HepG2 (cell line): Measurements from ENCODE around the gene ARPC1A. TPM values are rescaled to one million over a fixed set of nuclear protein-coding genes. Genes with fewer than 3 reads are reported as not detected.

Source experiments
- ATF4 ChIP-seq, 2 experiments: fragments of 450-650 bp in 1 of 2; sonication (generic) in 1 of 2; formaldehyde crosslinking; IDR thresholded peaks; 2 replicates each; pipeline versions ENCODE4 v1.5.0 to v1.8.0; 2020 to 2022; ENCODE audit warnings: mild to moderate bottlenecking in 1 of 2, missing genetic modification reagents in 1 of 2
- BCL6 ChIP-seq: IDR thresholded peaks from 2 replicates; pipeline ENCODE4 v1.6.1; 2016; ENCODE audit warnings: missing genetic modification reagents, missing compliant biosample characterization
- BRCA1 ChIP-seq: sonication (generic); formaldehyde crosslinking; IDR thresholded peaks from 2 replicates; pipeline ENCODE4 v1.4.0; 2020; ENCODE audit warnings: missing genetic modification reagents
- DZIP1 ChIP-seq: sonication (generic); formaldehyde crosslinking; IDR thresholded peaks from 2 replicates; pipeline ENCODE4 v1.5.0; 2020; ENCODE audit warnings: mild to moderate bottlenecking, missing genetic modification reagents
- HOXA9 ChIP-seq: sonication (generic); formaldehyde crosslinking; IDR thresholded peaks from 2 replicates; pipeline ENCODE4 v1.8.1; 2022; ENCODE audit warnings: missing genetic modification reagents, mild to moderate bottlenecking, moderate library complexity, borderline replicate concordance
- IRF9 ChIP-seq: sonication (generic); formaldehyde crosslinking; IDR thresholded peaks from 2 replicates; pipeline ENCODE4 v1.8.0; 2022; ENCODE audit warnings: missing genetic modification reagents, mild to moderate bottlenecking, borderline replicate concordance
- JDP2 ChIP-seq: sonication (generic); formaldehyde crosslinking; IDR thresholded peaks from 2 replicates; pipeline ENCODE4 v1.8.1; 2022; ENCODE audit warnings: missing genetic modification reagents, borderline replicate concordance
- KDM5B ChIP-seq: sonication (generic); formaldehyde crosslinking; IDR thresholded peaks from 2 replicates; pipeline ENCODE4 v1.4.0; 2020; ENCODE audit warnings: missing genetic modification reagents, mild to moderate bottlenecking, borderline replicate concordance
- MATR3 ChIP-seq: sonication (generic); formaldehyde crosslinking; IDR thresholded peaks from 2 replicates; pipeline ENCODE4 v1.4.0; 2020; ENCODE audit warnings: missing genetic modification reagents
- NR2C2 ChIP-seq: sonication (generic); formaldehyde crosslinking; IDR thresholded peaks from 2 replicates; pipeline ENCODE4 v1.4.0; 2020; ENCODE audit warnings: missing genetic modification reagents, mild to moderate bottlenecking, moderate library complexity, borderline replicate concordance
- PATZ1 ChIP-seq: sonication (generic); formaldehyde crosslinking; IDR thresholded peaks from 2 replicates; pipeline ENCODE4 v1.4.0; 2020; ENCODE audit warnings: missing genetic modification reagents
- PRDM4 ChIP-seq: sonication (generic); formaldehyde crosslinking; IDR thresholded peaks from 2 replicates; pipeline ENCODE4 v1.9.0; 2021; ENCODE audit warnings: missing genetic modification reagents, borderline replicate concordance
- REXO4 ChIP-seq: sonication (generic); formaldehyde crosslinking; IDR thresholded peaks from 2 replicates; pipeline ENCODE4 v1.8.0; 2022; ENCODE audit warnings: missing genetic modification reagents, mild to moderate bottlenecking, borderline replicate concordance
- SMAD3 ChIP-seq: sonication (generic); formaldehyde crosslinking; IDR thresholded peaks from 2 replicates; pipeline ENCODE4 v1.4.0; 2020; ENCODE audit warnings: missing genetic modification reagents
- SMARCC2 ChIP-seq: fragments of 450-650 bp; IDR thresholded peaks from 2 replicates; pipeline ENCODE4 v1.6.1; 2017; ENCODE audit warnings: antibody characterized with exemption, mild to moderate bottlenecking
- SP140L ChIP-seq: sonication (generic); formaldehyde crosslinking; IDR thresholded peaks from 2 replicates; pipeline ENCODE4 v1.4.0; 2020; ENCODE audit warnings: missing genetic modification reagents, borderline replicate concordance
- THAP11 ChIP-seq: IDR thresholded peaks from 2 replicates; pipeline ENCODE4 v1.6.1; 2016; ENCODE audit warnings: missing biosample characterization, missing genetic modification reagents
- ZNF547 ChIP-seq: sonication (generic); formaldehyde crosslinking; IDR thresholded peaks from 2 replicates; pipeline ENCODE4 v1.5.1; 2020; ENCODE audit warnings: mild to moderate bottlenecking, missing genetic modification reagents
- ZNF562 ChIP-seq: sonication (generic); formaldehyde crosslinking; IDR thresholded peaks from 2 replicates; pipeline ENCODE4 v1.8.0; 2022; ENCODE audit warnings: missing genetic modification reagents, borderline replicate concordance
- ZNF7 ChIP-seq: IDR thresholded peaks from 2 replicates; pipeline ENCODE4 v1.6.1; 2016; ENCODE audit warnings: missing biosample characterization, missing genetic modification reagents
- polyA plus RNA-seq, 8 experiments: library from polyadenylated mRNA; depleted of rRNA in 3 of 8; stranded (reverse) in 7 of 8; unstranded in 1 of 8; fragments of >200 nt; fragmentation: Illumina TruSeq in 4 of 8; extraction: Trizol in 4 of 8; gene quantifications; 2 replicates each; pipeline versions ENCODE4 v1.2.1 to v1.2.3, GENCODE V29; 2011 to 2016; ENCODE audit warnings: low read depth in 4 of 8, missing spikeins in 1 of 8, mixed read lengths in 1 of 8; ENCODE audit not compliant: insufficient read depth in 1 of 8
- total RNA-seq, 5 experiments: library from RNA; depleted of rRNA; stranded (reverse); fragments of >200 nt; fragmentation: Illumina TruSeq; extraction: Trizol; gene quantifications; 2 replicates each; pipeline ENCODE4 v1.2.3, GENCODE V29; 2016; ENCODE audit warnings: low read depth in 1 of 5

Gene ARPC1A
- total and polyA plus RNA-seq, 2 of the 13 experiments (the other 11 are each of a cell fraction or from before 2014, with no cell fraction given): 44.3 to 88.5 TPM

GRCh38 chr7:99380823-99381663 is 55.3 kb downstream of the ARPC1A start (continued):
- TF ChIP-seq ZNF562 (CRISPR knock-in tag): no peak
- TF ChIP-seq PATZ1 (CRISPR knock-in tag): peak; percentile 41; the same call in 1 of the 2 replicates
- TF ChIP-seq BRCA1 (CRISPR knock-in tag): no peak
- TF ChIP-seq THAP11: no peak
- TF ChIP-seq ATF4 (CRISPR knock-in tag; IDR thresholded peaks at IDR 0.05): no peak
- no peak for TF ChIP-seq HOXA9 (CRISPR knock-in tag)
- TF ChIP-seq NR2C2 (CRISPR knock-in tag): peak; percentile 24; the same call in 1 of the 2 replicates
- no peak for TF ChIP-seq REXO4 (CRISPR knock-in tag)
- no peak for TF ChIP-seq ZNF7 (CRISPR knock-in tag)
- TF ChIP-seq DZIP1 (CRISPR knock-in tag): no peak
- TF ChIP-seq PRDM4 (CRISPR knock-in tag): no peak
- no peak for TF ChIP-seq SMAD3 (CRISPR knock-in tag)
- no peak for TF ChIP-seq SMARCC2
- no peak; the same call in 1 of the 2 replicates for TF ChIP-seq KDM5B (CRISPR knock-in tag)
- TF ChIP-seq JDP2 (CRISPR knock-in tag): no peak
- no peak for TF ChIP-seq SP140L
- 0 out of 2 replicates have a peak, but pooled peaks have one; percentile 9 for TF ChIP-seq IRF9 (CRISPR knock-in tag)
- no peak for TF ChIP-seq BCL6 (CRISPR knock-in tag)
- no peak for TF ChIP-seq MATR3
- peak; percentile 59; the same call in 1 of the 2 replicates for TF ChIP-seq ZNF547 (CRISPR knock-in tag)
